Head of caudate nucleus (tissue), 42 donors: ENCODE measurements around the gene PDGFRB.

ENCODE experiments used
- DNase-seq, 42 donors: peaks; one replicate each; pipeline versions ENCODE4 v3.0.0 to v3.0.0-alpha.2; 2020 to 2021; ENCODE audit warnings: mixed read lengths in 7 of 42
- intact Hi-C: fragments of 100-400 bp; cut with DNase I; formaldehyde crosslinking; loops from one replicate; pipeline ENCODE4 v1.15.0; 2022

PDGFRB gene

DNA sequence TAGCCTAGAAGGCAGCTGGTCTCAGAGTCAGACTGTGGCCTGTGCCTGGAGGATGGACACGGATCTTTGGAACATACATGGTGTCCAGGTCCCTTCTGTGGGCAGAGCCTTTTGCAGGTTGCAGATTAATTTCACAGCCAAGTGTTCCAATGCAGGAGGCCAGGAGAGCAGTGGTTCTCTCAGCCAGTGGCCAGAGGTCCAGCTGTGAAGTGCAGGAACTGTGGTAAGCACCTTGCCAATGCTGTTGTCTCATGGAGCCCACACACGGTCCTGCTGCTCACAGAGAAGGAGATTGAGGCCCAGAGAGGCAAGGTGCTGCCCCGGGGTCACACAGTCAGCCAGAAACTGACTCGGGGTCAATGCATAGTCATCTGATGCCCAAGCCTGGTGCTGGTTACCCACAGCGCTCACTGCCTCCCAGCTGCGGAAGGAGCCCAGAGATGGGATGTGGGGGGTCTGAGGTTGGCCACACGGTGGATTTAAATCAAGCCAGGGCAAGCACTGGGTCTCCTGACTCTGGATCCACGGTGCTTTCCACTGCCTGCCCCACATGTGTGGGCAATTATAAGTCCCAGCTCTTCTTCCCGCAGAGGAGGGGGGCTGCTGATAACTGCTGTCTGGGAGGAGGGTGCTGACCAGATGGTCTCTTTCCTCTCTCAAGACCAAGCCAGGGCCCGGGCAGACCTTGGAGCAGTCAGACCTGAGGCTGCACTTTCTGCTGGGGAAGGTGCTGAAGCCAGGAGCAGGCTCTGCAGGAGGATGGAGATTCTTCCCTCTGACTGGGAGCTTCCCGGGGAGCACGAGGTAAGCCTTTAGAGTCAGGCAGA lies 2.8 kb downstream of the PDGFRB start:
- no peak for DNase-seq

DNA sequence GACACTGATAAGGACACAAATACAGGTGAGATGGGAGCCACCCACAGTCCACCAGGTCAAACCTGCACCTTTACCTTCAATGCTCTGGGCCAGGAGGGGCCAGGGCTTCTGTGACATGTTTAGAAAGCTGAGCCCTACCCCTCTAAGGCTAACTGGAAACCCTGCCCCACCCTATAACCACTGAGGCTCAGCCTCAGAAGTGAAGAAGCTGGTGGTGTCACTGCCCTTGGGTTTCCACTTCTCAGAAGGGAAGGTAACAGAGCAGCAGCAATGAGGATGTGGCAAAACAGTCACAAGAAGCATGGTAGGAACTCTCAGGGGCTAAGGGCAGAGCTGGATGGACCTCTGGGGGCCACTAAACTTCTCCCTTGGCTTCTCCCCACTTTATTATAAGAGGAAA lies 6.0 kb downstream of the PDGFRB start:
- intact Hi-C loops: no loop called here
- DNase-seq: no peak

More for the DNA sequence above, 2.8 kb downstream of the PDGFRB start:
- intact Hi-C loops: no loop called here

DNA sequence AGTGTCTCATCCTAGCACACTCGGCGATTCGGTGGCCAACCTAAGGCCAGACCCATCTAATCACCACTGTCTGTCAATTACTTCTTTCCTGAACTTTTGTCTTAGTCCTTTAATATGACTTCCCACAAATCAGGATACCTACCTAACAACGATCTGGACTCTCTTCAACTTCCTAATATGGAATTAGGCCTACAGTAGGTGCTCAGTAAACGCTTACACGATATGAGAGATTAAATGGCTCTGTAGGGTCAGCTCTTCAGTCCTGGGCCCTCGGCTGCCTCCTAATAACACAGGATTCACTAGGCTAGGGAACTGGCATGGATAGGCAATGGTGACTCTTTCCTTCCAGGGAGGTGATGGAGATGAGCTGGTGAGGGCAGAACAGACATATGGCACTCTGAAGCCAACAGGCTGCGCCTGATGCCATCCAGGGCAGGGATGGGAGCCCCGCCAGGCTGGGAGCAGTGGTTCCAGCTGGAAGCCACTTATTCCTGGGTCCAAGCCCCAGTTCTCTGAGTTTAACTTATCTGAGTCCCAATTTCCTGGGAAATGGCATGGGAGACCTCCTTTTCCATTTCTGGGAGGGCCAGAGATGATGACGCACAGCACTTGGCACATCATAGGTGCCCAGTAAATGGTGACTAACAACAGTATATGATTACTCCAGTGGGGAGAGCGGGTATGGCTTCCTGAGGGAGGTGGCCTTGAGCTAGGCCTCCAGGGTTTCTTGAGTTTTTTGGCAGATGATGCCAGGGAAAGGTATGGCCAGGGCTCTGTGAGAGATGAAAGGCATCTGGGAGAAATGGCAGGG lies 7.3 kb downstream of the PDGFRB start:
- intact Hi-C loops: no loop called here
- peak in 6 of 42 donors; percentile 29 to 56 (median 36) for DNase-seq

DNA sequence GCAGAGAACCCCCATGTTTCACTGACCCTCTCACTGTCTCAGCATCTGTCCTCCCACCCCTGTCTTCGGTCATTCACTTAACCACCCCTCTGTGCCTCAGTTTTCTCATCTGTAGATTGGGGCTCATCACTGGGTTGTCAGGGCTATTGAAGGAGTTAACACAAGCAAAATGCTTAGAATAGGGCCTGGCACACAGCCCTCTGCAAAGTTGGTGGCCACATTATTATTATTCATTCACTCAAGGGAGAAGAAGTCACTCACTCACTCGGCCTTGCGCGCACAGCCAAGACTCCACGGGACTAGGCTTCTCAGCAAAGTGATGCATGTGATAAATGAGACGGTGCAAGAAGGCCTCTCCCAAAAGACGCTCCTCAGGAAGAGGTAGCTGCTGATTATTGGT lies 8.0 kb downstream of the PDGFRB start:
- DNase-seq: peak in 5 of 42 donors; percentile 26 to 56 (median 38)

DNA sequence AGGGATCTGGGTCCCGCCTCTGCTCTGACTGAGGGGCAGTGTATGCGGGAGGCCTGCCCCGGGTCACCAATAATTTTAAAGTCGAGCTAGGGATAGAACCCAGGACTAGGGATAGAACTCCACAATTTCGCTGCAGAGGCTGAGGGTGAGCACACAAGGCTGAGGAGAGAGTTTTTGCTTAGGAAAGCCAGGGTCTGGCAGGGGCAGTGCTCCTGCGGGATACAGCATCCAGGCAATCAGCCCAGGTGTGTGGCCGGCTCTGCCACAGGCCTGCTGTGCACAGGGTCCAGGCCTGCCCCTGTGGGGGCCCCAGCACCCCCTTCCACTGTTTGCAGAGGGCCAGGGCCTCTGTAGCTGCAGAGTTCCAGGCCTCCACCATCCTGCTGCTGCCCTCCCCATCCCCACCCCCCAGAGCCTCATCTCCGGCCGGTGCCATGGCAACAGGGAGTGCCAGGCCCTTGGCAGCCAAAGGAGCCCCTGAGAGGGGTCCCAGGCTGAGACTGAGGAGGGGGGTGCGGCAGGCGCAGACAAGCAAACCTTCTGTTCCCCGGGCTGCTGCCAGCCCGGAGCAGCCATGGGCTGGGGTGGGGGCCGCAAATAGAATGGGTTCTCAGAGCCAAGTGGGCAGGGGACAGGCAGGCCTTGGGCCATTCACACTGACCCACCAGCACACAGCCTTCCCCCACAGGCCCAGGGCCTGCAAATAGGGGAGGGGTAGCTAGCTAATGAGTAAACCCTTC lies 8.6 kb downstream of the PDGFRB start:
- peak in 34 of 42 donors; percentile 15 to 86 (median 54) for DNase-seq
- intact Hi-C loops: no loop called here

More for the DNA sequence above, 8.0 kb downstream of the PDGFRB start:
- intact Hi-C loops: no loop called here

DNA sequence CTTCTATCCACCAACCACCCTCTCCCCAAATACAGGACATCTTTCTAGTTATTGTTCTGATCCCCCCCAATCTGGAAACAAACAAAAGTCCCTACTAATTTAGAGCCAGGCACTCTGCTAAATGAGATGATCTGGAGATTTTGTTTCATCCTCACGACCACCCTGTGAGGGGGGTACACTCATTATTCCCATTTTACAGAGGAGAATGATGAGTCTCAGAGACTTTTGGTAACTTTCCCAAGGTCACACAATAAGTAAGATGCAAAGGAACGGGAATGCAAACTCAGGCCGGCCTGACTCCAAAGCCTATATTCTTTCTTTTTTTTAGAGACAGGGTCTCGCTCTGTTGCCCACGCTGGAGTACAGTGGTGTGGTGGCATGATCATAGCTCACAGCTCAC lies 9.4 kb downstream of the PDGFRB start:
- intact Hi-C loops: no loop called here
- DNase-seq: no peak

DNA sequence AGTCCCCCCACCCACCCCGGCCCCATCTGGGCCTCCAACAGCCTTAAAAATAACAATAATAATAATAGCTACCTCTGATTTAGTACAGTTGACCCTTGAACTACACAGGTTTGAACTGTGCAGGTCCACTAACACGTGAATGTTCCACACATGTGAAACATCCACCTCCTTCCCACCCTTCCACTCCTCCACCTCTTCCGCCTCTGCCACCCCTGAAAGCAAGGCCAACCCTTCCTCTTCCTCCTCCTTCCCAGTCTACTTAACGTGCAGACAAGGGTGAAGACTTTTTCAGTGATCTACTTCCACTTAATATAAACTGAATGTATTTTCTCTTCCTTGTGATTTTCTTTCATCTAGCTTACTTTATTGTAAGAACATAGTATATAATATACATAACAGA lies 10.8 kb downstream of the PDGFRB start:
- DNase-seq: no peak
- intact Hi-C loops: no loop called here

DNA sequence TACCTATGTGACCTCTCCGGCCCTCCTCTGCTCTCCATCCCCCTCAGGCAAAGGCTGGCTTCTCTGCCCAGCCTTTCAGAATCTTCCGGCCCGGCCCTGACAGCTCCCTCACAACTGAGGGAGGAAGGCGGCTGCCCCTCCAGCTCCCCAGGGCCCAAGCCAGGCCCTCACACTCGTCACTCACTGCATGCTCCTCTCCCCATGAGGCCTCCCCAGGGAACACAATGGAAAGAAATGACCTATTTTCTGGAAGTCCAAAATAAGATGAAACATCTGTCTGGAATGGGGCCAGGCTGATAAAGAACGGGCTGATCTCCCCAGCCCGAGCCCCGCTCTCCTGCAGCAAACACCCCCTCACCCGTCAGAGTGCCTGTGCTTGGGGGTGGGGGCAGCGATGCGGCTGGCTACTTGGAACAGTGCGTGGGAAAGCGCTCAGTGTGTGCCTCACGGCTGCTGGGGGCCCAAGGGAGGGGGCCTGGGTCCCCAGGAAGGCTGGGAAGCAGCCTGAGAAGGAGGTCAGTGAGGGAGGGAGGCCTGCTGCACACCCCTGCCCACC lies 11.3 kb downstream of the PDGFRB start:
- DNase-seq: peak in 3 of 42 donors; percentile 25 to 37 (median 27)
- intact Hi-C loops: no loop called here

DNA sequence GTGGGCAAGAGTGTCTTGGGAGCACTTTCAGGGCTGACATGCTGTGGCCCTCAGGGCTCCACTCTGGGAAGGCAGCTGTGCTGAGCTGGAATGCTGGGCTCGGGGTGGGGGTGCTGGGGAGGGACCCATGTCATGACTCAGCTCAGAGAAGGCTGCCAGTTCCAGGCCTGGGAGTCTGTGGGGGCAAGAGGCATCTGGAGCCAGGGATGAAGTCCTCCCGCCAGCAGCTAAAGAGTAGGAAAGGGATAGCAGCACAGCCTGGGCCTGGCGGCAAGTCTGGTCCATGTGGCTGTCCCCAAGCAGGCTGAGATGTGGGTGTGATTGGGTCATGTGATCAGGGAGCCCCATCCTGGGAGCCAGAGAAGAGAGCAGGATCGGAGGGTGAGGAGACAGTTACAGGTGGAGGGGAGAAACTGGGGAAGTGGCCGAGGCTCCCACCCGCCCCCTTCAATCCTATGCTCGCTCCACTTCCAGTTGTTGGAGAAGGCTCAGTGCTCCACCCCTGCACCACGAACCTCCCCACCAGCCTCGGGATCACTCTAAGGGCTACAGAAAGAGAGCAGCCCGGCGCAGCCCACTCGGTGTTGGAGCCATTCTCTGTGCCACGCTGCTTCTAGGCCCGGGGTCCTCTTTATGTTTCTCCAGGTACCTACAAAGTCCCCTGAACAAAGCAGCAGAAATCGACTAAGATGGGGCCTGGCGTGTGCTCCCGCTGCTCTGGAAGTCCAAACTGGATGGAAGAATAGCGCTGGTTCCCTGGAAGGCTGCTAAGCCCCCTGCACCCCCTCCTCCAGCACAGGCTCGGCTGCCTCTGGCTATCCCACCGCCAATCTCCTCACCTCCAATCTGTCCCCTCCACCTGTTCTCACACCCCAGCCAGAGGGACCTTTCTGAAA lies 12.0 kb downstream of the PDGFRB start:
- DNase-seq: peak in 9 of 42 donors; percentile 24 to 66 (median 49)

DNA sequence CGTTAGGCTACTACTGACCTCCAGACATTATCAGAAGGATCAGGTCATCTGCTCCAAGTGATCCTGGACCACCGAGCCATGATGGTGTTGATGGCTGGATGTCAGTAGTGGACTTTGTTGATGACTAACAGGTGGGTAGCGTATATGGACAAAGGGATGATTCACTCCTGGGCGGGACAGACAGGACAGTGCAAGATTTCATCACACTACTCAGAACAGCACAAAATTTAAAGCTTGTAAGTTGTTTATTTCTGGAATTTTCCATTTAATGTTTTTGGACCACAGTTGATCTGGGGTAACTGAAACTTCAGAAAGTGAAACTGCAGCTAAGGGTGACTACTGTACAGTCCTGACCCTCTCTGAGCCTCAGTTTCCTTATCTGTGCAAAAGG lies 12.7 kb downstream of the PDGFRB start:
- intact Hi-C loops: no loop called here
- no peak for DNase-seq

More for the DNA sequence above, 12.0 kb downstream of the PDGFRB start:
- intact Hi-C loops: no loop called here

DNA sequence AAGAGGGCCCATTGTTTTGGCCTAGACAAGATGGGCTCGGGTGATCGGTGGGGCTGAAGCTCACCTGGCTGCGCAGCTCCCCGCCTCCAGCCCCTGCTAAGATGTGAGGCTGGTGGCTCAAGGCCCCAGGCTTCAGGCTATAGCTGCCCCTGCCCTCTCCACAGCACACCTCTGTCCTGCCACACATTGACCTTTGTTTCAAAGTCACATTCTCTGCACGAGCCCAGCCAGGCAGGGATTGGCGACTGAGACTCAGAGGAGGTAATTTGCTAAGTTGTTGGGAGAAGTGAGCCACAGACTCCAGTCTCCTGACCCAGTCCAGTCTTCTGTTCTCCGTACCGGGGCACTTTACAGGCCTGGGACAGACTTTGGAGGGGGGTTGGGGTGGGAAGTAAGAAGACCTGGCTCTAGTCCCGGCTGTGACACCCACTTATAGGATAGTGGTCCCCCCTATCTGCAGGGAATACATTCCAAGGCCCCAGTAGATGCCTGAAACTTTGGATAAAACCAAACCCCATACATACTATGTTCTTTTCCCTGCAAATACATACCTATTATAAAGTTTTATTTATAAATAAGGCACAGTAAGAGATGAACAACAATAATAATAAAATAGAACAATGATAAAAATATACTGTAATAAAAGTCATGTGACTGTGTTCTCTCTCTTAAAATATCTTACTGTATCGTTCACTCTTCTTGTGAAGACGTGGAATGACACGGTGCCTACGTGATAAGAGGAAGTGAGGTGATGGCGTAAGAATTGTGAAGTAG lies 13.3 kb downstream of the PDGFRB start:
- intact Hi-C loops: no loop called here
- DNase-seq: no peak

DNA sequence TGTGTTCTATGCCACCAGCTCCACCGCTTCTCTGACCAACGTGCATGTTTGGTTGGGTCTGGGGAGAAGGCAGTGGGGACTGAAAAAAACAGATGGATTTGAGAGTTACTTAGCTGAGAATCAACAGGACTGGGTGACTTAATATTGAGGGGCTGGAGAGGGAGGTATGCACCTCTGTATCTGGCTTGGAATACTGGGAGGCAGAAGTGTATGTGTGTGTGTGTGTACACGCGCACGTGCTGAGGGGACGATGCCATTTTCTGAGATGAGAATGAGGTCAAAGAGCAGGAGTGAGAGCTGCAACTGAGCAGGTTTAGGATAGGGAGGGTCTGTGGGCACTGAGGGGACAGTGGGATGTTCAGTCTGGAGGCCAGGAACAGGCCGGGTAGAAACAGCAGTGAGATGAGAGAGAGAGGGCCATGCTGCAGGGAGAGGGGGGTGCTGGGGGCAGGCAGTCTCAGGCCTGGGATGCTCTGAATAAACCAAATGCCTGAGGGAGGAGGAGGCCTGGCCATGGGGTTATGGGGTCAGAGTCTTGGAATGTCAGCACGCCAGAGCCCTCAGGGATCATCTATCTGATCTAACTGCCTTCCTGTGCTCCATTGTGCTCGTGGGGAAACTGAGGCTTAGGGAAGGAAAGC lies 14.0 kb downstream of the PDGFRB start:
- intact Hi-C loops: no loop called here
- no peak for DNase-seq

DNA sequence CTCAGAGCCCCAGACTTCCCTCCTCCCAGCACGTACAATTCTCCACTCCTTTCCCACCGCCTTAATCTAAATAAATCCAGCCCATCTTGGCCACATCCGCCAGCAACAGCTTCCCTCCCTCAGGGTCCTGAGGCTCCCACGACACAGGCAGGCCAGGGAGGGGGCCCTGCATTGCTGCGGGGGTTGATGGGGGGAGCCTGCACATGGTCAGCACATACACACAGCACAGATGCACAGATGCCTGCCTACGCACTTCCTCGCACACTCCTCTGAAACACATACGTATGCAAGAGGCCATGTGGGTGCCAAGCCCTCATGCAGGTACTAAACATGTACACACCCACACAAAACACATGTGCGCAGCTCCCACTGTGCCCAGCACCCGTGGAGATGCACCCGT lies 14.8 kb downstream of the PDGFRB start:
- no peak for DNase-seq
- intact Hi-C loops: no loop called here

DNA sequence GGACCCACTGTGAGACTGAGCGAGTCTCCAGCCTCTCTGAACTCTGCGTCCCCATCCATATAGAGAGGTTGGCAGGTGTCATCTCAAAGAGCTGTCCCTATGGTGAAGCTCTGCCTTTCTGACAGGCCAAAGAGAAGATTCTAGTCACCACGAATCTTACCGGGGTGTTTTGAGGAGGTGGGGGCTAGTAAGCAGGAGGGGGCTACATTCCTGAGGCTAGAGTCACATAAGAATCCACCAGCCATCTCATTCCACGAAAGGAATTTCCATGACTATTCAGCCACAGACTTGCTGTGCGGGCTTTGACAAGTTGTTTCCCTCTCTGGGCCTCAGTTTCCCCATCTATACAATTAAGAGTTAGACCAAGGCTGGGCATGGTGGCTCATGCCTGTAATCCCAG lies 16.3 kb downstream of the PDGFRB start:
- intact Hi-C loops: no loop called here
- DNase-seq: no peak

DNA sequence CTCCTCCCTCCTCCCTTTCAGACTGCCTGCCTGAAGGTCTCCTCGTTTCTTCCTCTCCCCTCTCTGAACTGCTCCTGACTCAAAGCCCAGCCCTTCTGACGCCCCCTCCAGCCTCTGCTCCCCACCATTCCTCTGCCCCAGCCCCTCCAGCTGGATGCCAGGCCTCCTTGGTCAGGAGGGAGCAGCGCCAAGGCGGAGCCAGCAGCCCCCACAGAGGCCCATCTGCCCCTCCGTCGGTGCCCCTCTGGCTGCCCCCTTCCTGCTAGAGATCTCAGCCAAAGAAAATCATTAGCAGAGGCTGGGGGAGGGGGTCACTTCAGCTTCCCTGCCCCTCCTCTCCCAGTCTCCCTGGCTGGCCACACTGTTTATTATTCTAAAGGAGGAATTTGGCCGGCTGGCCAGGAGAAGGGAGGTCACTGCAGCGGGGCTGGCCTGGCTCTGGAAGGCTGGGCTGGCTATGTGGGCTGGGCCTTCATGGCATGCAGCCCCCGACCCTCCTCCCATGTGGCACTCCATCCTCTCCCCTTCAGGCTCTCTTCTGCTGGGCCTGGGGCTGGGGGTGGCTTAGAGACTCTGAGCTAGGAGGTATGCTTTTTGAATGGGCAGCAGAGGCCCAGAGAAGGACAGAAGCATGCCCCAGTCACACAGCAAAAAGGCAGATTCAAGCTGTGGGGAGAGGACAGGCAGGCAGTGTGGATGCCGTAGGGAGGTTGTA lies 16.9 kb downstream of the PDGFRB start:
- intact Hi-C loops: no loop called here
- peak in 30 of 42 donors; percentile 22 to 77 (median 52) for DNase-seq

DNA sequence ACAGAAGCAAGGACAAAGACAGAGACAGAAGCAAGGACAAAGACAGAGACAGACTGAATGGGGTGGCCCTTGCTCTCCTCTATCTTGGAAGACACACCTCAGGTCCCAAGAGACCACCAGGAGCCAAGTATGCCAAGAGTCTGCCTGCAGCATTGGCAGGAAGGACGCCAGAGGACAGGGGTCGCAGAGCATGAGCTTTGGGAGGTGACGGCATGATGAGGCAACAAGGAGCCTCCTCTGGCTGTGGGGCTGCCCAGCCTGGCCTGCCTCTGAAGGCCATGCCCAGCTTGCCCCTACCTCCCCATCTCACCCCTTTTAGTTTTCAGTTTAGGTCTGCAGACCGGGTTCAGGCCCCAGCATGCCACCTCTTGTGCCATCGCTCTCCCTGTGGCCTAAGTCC lies 17.6 kb downstream of the PDGFRB start:
- no peak for DNase-seq

More for the DNA sequence above, 17.6 kb downstream of the PDGFRB start:
- intact Hi-C loops: no loop called here
